OCI-LY1 (cell line): Measurements from ENCODE around the gene PTPRN2.

Source experiments
- H2AFZ ChIP-seq: fragments of 200-600 bp; sonication (generic), shearing (Covaris generic); 2 replicates; pipeline ENCODE4 v1.6.0; 2014; ENCODE audit warnings: antibody characterized with exemption, mild to moderate bottlenecking, low read length
- H3F3A ChIP-seq: fragments of 200-600 bp; sonication (generic), shearing (Covaris generic); 2 replicates; pipeline ENCODE4 v1.6.0; 2014; ENCODE audit warnings: mild to moderate bottlenecking, antibody characterized with exemption, low read length, moderate library complexity; ENCODE audit not compliant: insufficient read depth
- H3K27ac ChIP-seq: fragments of 200-600 bp; sonication (generic); 2 replicates; pipeline ENCODE4 v1.5.1; 2014; ENCODE audit warnings: low read length, mixed run types, mild to moderate bottlenecking, low read depth; ENCODE audit not compliant: poor library complexity, severe bottlenecking
- H3K27me3 ChIP-seq: fragments of 200-600 bp; sonication (generic); 2 replicates; pipeline ENCODE4 v1.6.0; 2014; ENCODE audit warnings: antibody characterized with exemption, mild to moderate bottlenecking, low read length, moderate library complexity; ENCODE audit not compliant: insufficient read depth
- H3K36me3 ChIP-seq: fragments of 200-600 bp; sonication (generic); 2 replicates; pipeline ENCODE4 v1.6.1; 2014; ENCODE audit warnings: mild to moderate bottlenecking, antibody characterized with exemption, low read length, moderate library complexity, mixed read lengths; ENCODE audit not compliant: insufficient read depth
- H3K4me1 ChIP-seq: fragments of 200-600 bp; sonication (generic); 2 replicates; pipeline ENCODE4 v1.5.1; 2014; ENCODE audit warnings: mild to moderate bottlenecking, low read length, moderate library complexity; ENCODE audit not compliant: insufficient read depth, severe bottlenecking
- H3K4me2 ChIP-seq: fragments of 200-600 bp; sonication (generic), shearing (Covaris generic); 2 replicates; pipeline ENCODE4 v1.6.1; 2014; ENCODE audit warnings: low read length
- H3K4me3 ChIP-seq: fragments of 200-600 bp; sonication (generic); 2 replicates; pipeline ENCODE4 v1.5.1; 2014; ENCODE audit warnings: low read length, low read depth, mild to moderate bottlenecking, mixed read lengths; ENCODE audit not compliant: poor library complexity, severe bottlenecking
- H3K79me2 ChIP-seq: fragments of 200-600 bp; shearing (Covaris generic); 2 replicates; pipeline ENCODE4 v1.6.1; 2016; ENCODE audit warnings: mixed run types, low read length, mixed read lengths; ENCODE audit not compliant: insufficient read depth
- H3K9ac ChIP-seq: fragments of 200-600 bp; sonication (generic), shearing (Covaris generic); 2 replicates; pipeline ENCODE4 v1.6.1; 2014; ENCODE audit warnings: mild to moderate bottlenecking, low read length, mixed read lengths
- H3K9me2 ChIP-seq: fragments of 200-600 bp; sonication (generic), shearing (Covaris generic); 2 replicates; pipeline ENCODE4 v1.6.1; 2014; ENCODE audit warnings: low read depth, mild to moderate bottlenecking, low read length, mixed read lengths
- H3K9me3 ChIP-seq: fragments of 200-600 bp; shearing (Covaris generic); 2 replicates; pipeline ENCODE4 v1.6.1; 2014; ENCODE audit warnings: low read length, mixed read lengths
- H4K20me1 ChIP-seq: fragments of 200-600 bp; sonication (generic), shearing (Covaris generic); 2 replicates; pipeline ENCODE4 v1.6.0; 2016; ENCODE audit warnings: mild to moderate bottlenecking, low read length; ENCODE audit not compliant: insufficient read depth
- CTCF ChIP-seq: fragments of 200-600 bp; sonication (generic), shearing (Covaris generic); IDR thresholded peaks from 2 replicates; pipeline ENCODE4 v1.5.1; 2017; ENCODE audit warnings: mild to moderate bottlenecking, antibody characterized with exemption, low read length, moderate library complexity, mixed read lengths
- EZH2 ChIP-seq: fragments of 200-600 bp; sonication (generic), shearing (Covaris generic); IDR thresholded peaks from 2 replicates; pipeline ENCODE4 v1.8.0; 2017; ENCODE audit warnings: borderline replicate concordance, mixed run types, mild to moderate bottlenecking, antibody characterized with exemption, low read length, moderate library complexity, mixed read lengths

PTPRN2 gene

GRCh38 chr7:158145370-158145769, 442.3 kb downstream of the PTPRN2 start:
- Histone ChIP-seq H3K4me1 (no peaks in the 10 kb centered on the region), H3K4me2 (no peak overlapping the region), H3F3A (no peaks in the 10 kb centered on the region), H3K36me3 (no peaks in the 10 kb centered on the region), H2AFZ (no peak overlapping the region), H3K9me2 (no peaks in the 10 kb centered on the region), H3K27me3 (no peaks in the 10 kb centered on the region), H3K9ac (no peak overlapping the region), H3K4me3 (no peak overlapping the region), H3K9me3 (no peaks in the 10 kb centered on the region; the same call in 1 of the 2 replicates), H3K79me2 (no peaks in the 10 kb centered on the region), H4K20me1 (no peaks in the 10 kb centered on the region), H3K27ac (no peak overlapping the region)
- TF ChIP-seq CTCF (no peak), EZH2 (no peak)

- Histone ChIP-seq H3K79me2 (no peaks in the 10 kb centered on the region), H3K27ac (no peak overlapping the region), H3K9ac (no peak overlapping the region), H3K9me2 (no peaks in the 10 kb centered on the region), H3K36me3 (no peaks in the 10 kb centered on the region), H3K4me3 (no peak overlapping the region), H3K27me3 (no peaks in the 10 kb centered on the region), H4K20me1 (no peaks in the 10 kb centered on the region), H3K4me1 (no peaks in the 10 kb centered on the region), H3F3A (no peaks in the 10 kb centered on the region), H3K4me2 (no peak overlapping the region), H2AFZ (no peak overlapping the region), H3K9me3 (no peaks in the 10 kb centered on the region; the same call in 1 of the 2 replicates)
- no peak for TF ChIP-seq CTCF
- no peak for TF ChIP-seq EZH2
Observed at GRCh38 chr7:158143196-158144120, 444.2 kb downstream of the PTPRN2 start.

- Histone ChIP-seq H3K9me3 (no peaks in the 10 kb centered on the region; the same call in 1 of the 2 replicates), H3K4me1 (no peaks in the 10 kb centered on the region), H3K9me2 (no peaks in the 10 kb centered on the region), H4K20me1 (no peaks in the 10 kb centered on the region), H3K27me3 (no peaks in the 10 kb centered on the region), H3K9ac (no peak overlapping the region), H3K4me3 (no peak overlapping the region), H3K79me2 (no peaks in the 10 kb centered on the region), H3K4me2 (no peak overlapping the region), H2AFZ (no peak overlapping the region), H3K36me3 (no peaks in the 10 kb centered on the region), H3K27ac (no peak overlapping the region), H3F3A (no peaks in the 10 kb centered on the region)
- no peak for TF ChIP-seq EZH2
- no peak for TF ChIP-seq CTCF
Observed at GRCh38 chr7:158142657-158143056, 445.0 kb downstream of the PTPRN2 start.
